Ovary (tissue), 3 donors: ENCODE results near the gene PFDN6.

ENCODE experiments used
- EP300 ChIP-seq: sonication (generic); formaldehyde crosslinking; IDR thresholded peaks from one replicate; pipeline ENCODE4 v1.6.1; 2017; ENCODE audit warnings: antibody characterized with exemption
- POLR2A ChIP-seq: fragments of 450-650 bp; IDR thresholded peaks from one replicate; pipeline ENCODE4 v1.6.1; 2017; ENCODE audit warnings: antibody characterized with exemption, mild to moderate bottlenecking, moderate library complexity
- TF ChIP-seq, protein P1 (sequence below), 3 donors: fragments of 450-650 bp in 2 of 3; fragments of 200-600 bp in 1 of 3; IDR thresholded peaks; one replicate each; pipeline versions ENCODE4 v1.5.1 to v1.8.0; 2016 to 2022; ENCODE audit warnings: antibody characterized with exemption in 3 of 3, mild to moderate bottlenecking in 1 of 3
- donor health status: DM: no; HTN: no; CAD: no.

DNA sequence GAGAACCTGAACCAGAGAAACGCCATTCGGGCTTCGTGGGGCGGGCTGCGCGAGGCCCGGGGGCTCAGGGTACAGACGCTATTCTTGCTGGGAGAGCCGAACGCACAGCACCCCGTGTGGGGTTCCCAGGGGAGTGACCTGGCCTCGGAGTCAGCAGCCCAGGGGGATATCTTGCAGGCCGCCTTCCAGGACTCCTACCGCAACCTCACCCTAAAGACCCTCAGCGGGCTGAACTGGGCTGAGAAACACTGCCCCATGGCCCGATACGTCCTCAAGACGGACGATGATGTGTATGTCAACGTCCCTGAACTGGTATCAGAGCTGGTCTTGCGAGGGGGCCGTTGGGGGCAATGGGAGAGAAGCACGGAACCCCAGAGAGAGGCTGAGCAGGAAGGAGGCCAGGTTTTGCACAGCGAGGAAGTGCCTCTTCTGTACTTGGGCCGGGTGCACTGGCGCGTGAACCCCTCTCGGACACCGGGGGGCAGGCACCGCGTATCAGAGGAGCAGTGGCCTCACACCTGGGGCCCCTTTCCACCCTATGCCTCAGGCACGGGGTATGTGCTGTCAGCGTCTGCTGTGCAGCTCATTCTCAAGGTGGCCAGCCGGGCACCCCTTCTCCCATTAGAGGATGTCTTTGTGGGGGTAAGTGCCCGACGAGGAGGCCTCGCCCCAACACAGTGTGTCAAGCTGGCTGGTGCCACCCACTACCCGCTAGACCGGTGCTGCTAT is 11.6 kb upstream of the PFDN6 start:
- TF ChIP-seq, protein P1, sequence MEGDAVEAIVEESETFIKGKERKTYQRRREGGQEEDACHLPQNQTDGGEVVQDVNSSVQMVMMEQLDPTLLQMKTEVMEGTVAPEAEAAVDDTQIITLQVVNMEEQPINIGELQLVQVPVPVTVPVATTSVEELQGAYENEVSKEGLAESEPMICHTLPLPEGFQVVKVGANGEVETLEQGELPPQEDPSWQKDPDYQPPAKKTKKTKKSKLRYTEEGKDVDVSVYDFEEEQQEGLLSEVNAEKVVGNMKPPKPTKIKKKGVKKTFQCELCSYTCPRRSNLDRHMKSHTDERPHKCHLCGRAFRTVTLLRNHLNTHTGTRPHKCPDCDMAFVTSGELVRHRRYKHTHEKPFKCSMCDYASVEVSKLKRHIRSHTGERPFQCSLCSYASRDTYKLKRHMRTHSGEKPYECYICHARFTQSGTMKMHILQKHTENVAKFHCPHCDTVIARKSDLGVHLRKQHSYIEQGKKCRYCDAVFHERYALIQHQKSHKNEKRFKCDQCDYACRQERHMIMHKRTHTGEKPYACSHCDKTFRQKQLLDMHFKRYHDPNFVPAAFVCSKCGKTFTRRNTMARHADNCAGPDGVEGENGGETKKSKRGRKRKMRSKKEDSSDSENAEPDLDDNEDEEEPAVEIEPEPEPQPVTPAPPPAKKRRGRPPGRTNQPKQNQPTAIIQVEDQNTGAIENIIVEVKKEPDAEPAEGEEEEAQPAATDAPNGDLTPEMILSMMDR (IDR thresholded peaks at IDR 0.05) = no peak
- TF ChIP-seq EP300 = no peak
- no peak for TF ChIP-seq POLR2A
